HG02973 (cell line): ENCODE measurements around the gene KHDC3L.
"Not testable (repeated sequence)": the region's sequence is repeated elsewhere in the genome, so short reads cannot be mapped to it uniquely, and the experiment has no call there.

Experiments
- ATAC-seq: cut with Tn5 transposase; IDR thresholded peaks from one replicate; pipeline ENCODE4 v1.9.1; 2021; ENCODE audit warnings: moderate library complexity; ENCODE audit not compliant: unreplicated experiment

KHDC3L gene

GRCh38 chr6:73369157-73369556 is 6.7 kb downstream of the KHDC3L start:
- ATAC-seq, result no peak

GRCh38 chr6:73369563-73369962 is 7.1 kb downstream of the KHDC3L start, which contains the start of gene OOEP:
OOEP (minus strand) TSS chr6:73369897; CDS start chr6:73369792, 105 bp downstream.
- no peak for ATAC-seq

- no peak for ATAC-seq
Measured at GRCh38 chr6:73371984-73372383, 9.5 kb downstream of the KHDC3L start.

- ATAC-seq, result no peak
Measured at GRCh38 chr6:73372516-73372915, 10.1 kb downstream of the KHDC3L start.

GRCh38 chr6:73375216-73375615 is 12.8 kb downstream of the KHDC3L start:
- ATAC-seq, result no peak

GRCh38 chr6:73377225-73377624 is 14.8 kb downstream of the KHDC3L start:
- no peak for ATAC-seq

- not testable (repeated sequence) for ATAC-seq
Measured at GRCh38 chr6:73381531-73381930, 19.1 kb downstream of the KHDC3L start.

GRCh38 chr6:73382462-73383113 is 20.1 kb downstream of the KHDC3L start:
- no peak for ATAC-seq

- ATAC-seq, result no peak
Measured at GRCh38 chr6:73388433-73388799, 26.0 kb downstream of the KHDC3L start.

GRCh38 chr6:73388800-73389512 is 26.5 kb downstream of the KHDC3L start:
- peak; percentile 75 for ATAC-seq

- ATAC-seq, result no peak
Measured at GRCh38 chr6:73389854-73390253, 27.4 kb downstream of the KHDC3L start.

- ATAC-seq, result no peak
Measured at GRCh38 chr6:73391675-73392074, 29.2 kb downstream of the KHDC3L start.

- not testable (repeated sequence) for ATAC-seq
Measured at GRCh38 chr6:73392188-73392587, 29.7 kb downstream of the KHDC3L start.

- ATAC-seq, result no peak
Measured at GRCh38 chr6:73393278-73393677, 30.8 kb downstream of the KHDC3L start.

GRCh38 chr6:73394577-73395354 is 32.3 kb downstream of the KHDC3L start, which contains the start of gene DDX43:
DDX43 (plus strand) TSS chr6:73394828; CDS start chr6:73394906, 78 bp downstream.
- no peak for ATAC-seq

- no peak for ATAC-seq
Measured at GRCh38 chr6:73395875-73396274, 33.4 kb downstream of the KHDC3L start.

- ATAC-seq, result no peak
Measured at GRCh38 chr6:73400656-73401055, 38.2 kb downstream of the KHDC3L start.

GRCh38 chr6:73409395-73409794 is 46.9 kb downstream of the KHDC3L start:
- no peak for ATAC-seq

- no peak for ATAC-seq
Measured at GRCh38 chr6:73413102-73413501, 50.6 kb downstream of the KHDC3L start.
